Activated CD4-positive, CD25-positive, alpha-beta regulatory T cell treated with anti-CD3 and anti-CD28 coated beads, Interleukin-2, amount 50 U/mL, for 24 hours (primary cell): ENCODE results near the gene B3GNT2.
"Not testable (repeated sequence)": the region's sequence is repeated elsewhere in the genome, so short reads cannot be mapped to it uniquely, and the experiment has no call there.

Experiments used
- ATAC-seq, 2 donors: fragments of 150-1000 bp; cut with Tn5 transposase; one replicate each; pipeline ENCODE4 v1.10.0; 2021; ENCODE audit warnings: mild to moderate bottlenecking in 1 of 2, moderate library complexity in 1 of 2

Gene B3GNT2

GRCh38 chr2:62195421-62196277 lies at the start of gene B3GNT2:
Gene B3GNT2 (plus strand): TSS chr2:62196115. CDS start chr2:62222221, 26,106 bp downstream.
- peak; percentile 72 to 75 for ATAC-seq

- not testable (repeated sequence) for ATAC-seq
These were observed 49.1 kb upstream of the B3GNT2 start for GRCh38 chr2:62146790-62147189.

GRCh38 chr2:62147610-62148301 lies 48.2 kb upstream of the B3GNT2 start:
- no peak for ATAC-seq

- ATAC-seq, result no peak
These were observed 46.2 kb upstream of the B3GNT2 start for GRCh38 chr2:62149708-62150107.

GRCh38 chr2:62150597-62151305 lies 45.2 kb upstream of the B3GNT2 start:
- ATAC-seq, result no peak

- no peak for ATAC-seq
These were observed 44.6 kb upstream of the B3GNT2 start for GRCh38 chr2:62151306-62151638.

GRCh38 chr2:62152000-62152399 lies 43.9 kb upstream of the B3GNT2 start:
- no peak for ATAC-seq

GRCh38 chr2:62156861-62157496 lies 38.9 kb upstream of the B3GNT2 start:
- ATAC-seq, result no peak

GRCh38 chr2:62158444-62159121 lies 37.3 kb upstream of the B3GNT2 start:
- no peak for ATAC-seq

- ATAC-seq, result not testable (repeated sequence)
These were observed 35.2 kb upstream of the B3GNT2 start for GRCh38 chr2:62160691-62161090.

GRCh38 chr2:62163106-62163831 lies 32.6 kb upstream of the B3GNT2 start:
- ATAC-seq, result no peak

- ATAC-seq, result no peak
These were observed 32.1 kb upstream of the B3GNT2 start for GRCh38 chr2:62163834-62164233.

GRCh38 chr2:62175728-62176127 lies 20.2 kb upstream of the B3GNT2 start:
- no peak for ATAC-seq

GRCh38 chr2:62176801-62177200 lies 19.1 kb upstream of the B3GNT2 start:
- ATAC-seq, result no peak

- no peak for ATAC-seq
These were observed 18.4 kb upstream of the B3GNT2 start for GRCh38 chr2:62177392-62178049.

GRCh38 chr2:62178741-62179271 lies 17.1 kb upstream of the B3GNT2 start:
- no peak for ATAC-seq

GRCh38 chr2:62180975-62181374 lies 14.9 kb upstream of the B3GNT2 start:
- ATAC-seq, result no peak

- no peak for ATAC-seq
These were observed 14.1 kb upstream of the B3GNT2 start for GRCh38 chr2:62181843-62182242.

GRCh38 chr2:62184512-62185230 lies 11.2 kb upstream of the B3GNT2 start:
- no peak for ATAC-seq

- ATAC-seq, result no peak
These were observed 10.3 kb upstream of the B3GNT2 start for GRCh38 chr2:62185475-62186155.
